Measurements from ENCODE around the gene TUBB4A.

The TUBB4A gene

DNA sequence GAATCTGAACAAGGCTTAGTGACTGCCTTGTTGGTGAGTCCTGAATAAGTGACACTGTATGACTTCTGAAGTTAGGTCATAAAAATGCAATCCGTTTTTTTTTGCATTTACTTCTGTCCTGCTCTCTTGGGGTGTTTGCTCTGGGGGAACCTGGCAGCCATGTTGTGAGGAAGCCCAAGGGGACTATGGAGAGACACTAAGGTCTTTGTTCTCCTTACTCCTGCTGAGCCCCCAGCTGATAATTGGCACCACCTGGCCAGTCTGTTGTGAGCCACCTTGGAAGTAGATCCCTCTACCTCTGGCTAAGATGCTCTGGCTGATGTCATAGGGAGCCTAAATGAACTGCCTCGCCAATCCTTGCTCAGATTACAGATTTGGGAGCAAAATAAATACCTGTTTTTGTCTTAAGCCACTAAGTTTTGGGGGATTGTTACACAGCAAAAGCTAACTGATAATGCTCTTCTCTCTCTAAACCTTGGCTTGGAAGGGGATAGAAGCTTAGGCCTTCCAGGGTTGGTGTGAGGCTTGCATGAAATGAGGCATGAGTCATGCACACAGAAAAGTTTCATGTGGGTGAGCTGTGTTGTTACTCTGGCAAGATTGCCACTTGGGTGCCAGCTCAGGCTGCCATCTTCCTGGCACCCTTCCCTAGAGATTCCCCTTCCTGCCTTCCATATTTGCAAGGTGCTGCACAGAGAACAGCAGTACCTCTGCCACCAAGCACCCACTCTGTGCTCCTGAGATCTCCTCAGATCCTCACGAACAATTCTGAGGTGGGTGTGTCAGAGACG lies 10.1 kb downstream of the TUBB4A start:
- H3K9me3 Mint-ChIP-seq = peaks cover 5% of the 10 kb centered on the region
- no peak overlapping the region for H3K27ac Mint-ChIP-seq
- H3K36me3 Mint-ChIP-seq (ENCODE audit: low read depth) = peaks cover 5% of the 10 kb centered on the region

GRCh38 chr19:6490134-6490533 lies 12.0 kb downstream of the TUBB4A start:
- TF ChIP-seq, protein P1, sequence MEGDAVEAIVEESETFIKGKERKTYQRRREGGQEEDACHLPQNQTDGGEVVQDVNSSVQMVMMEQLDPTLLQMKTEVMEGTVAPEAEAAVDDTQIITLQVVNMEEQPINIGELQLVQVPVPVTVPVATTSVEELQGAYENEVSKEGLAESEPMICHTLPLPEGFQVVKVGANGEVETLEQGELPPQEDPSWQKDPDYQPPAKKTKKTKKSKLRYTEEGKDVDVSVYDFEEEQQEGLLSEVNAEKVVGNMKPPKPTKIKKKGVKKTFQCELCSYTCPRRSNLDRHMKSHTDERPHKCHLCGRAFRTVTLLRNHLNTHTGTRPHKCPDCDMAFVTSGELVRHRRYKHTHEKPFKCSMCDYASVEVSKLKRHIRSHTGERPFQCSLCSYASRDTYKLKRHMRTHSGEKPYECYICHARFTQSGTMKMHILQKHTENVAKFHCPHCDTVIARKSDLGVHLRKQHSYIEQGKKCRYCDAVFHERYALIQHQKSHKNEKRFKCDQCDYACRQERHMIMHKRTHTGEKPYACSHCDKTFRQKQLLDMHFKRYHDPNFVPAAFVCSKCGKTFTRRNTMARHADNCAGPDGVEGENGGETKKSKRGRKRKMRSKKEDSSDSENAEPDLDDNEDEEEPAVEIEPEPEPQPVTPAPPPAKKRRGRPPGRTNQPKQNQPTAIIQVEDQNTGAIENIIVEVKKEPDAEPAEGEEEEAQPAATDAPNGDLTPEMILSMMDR (IDR thresholded peaks at IDR 0.05; ENCODE audit: unreplicated experiment in 3 of 3) = no peak
- H3K36me3 Mint-ChIP-seq (ENCODE audit: low read depth) = peaks cover 5% of the 10 kb centered on the region
- no peaks in the 10 kb centered on the region for H3K4me1 Mint-ChIP-seq
- peaks cover 25% of the 10 kb centered on the region for H3K27me3 Mint-ChIP-seq (ENCODE audit: low read depth)
- no peak overlapping the region for H3K27ac Mint-ChIP-seq
- H3K4me3 Mint-ChIP-seq = no peak overlapping the region
- H3K9me3 Mint-ChIP-seq = peaks cover 5% of the 10 kb centered on the region

More for the DNA sequence above, 10.1 kb downstream of the TUBB4A start:
- Mint-ChIP-seq H3K4me3 (no peak overlapping the region), H3K4me1 (no peaks in the 10 kb centered on the region), H3K27me3 (ENCODE audit: low read depth) (peaks cover 25% of the 10 kb centered on the region)
- TF ChIP-seq, protein P1 (IDR thresholded peaks at IDR 0.05; ENCODE audit: unreplicated experiment in 3 of 3) = no peak

DNA sequence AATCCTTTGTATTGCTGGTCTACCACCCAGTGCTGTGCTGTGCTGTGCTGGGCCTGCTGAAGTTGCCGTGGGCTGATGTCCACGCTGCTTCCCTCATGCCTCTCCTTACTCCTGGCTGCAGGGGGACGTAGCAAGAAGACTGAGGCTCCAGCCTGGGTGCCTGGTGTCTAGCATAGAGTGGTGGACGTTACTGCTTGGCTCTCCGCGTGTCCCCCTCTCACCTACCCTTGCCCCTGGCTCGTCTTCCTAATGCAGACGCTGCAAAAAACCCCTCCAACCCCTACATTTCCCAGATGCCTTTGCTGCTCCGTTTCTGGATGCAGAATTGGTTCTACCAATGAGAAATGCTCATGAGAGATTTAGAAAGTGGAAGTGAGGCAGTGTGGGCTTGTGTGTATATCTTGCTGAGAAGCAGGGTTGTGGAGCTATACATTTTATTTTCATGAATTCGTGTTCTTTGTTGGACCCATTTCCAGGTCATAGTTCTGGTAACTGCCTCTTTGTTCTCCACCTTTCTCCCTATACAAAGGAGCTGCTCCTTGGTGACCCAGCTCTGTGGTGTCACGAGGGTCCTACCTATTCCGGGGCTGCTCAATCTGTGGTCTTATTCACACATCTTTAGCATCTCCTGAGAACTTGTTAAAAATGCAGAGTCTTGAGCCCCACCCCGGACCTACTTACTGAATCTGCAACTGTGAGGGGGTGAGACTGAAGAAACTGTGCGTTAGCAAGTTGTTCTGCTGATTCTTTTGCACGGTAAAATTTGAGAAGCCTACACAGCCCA lies 12.6 kb downstream of the TUBB4A start:
- Mint-ChIP-seq H3K36me3 (ENCODE audit: low read depth) (peaks cover under 1% of the 10 kb centered on the region), H3K9me3 (peaks cover 5% of the 10 kb centered on the region)

DNA sequence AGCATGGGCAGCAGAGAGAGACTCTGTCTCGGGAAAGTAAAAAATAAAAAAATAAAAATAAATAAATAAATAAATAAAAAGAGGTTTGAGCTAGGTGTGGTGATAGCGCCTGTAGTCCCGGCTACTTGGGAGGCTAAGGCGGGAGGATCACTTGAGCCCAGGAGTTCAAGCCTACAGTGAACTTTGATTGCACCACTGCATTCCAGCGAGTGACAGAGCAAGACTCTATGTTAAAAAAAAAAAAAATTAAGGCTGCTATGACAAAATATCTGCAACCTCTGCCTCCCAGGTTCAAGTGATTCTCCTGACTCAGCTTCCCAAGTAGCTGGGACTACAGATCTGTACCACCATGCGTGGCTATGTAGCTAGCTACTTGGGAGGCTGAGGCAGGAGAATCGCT lies 17.3 kb downstream of the TUBB4A start:
- H3K9me3 Mint-ChIP-seq = no peaks in the 10 kb centered on the region
- H3K4me1 Mint-ChIP-seq = no peaks in the 10 kb centered on the region
- TF ChIP-seq, protein P1 (IDR thresholded peaks at IDR 0.05; ENCODE audit: unreplicated experiment in 3 of 3) = no peak
- H3K27me3 Mint-ChIP-seq (ENCODE audit: low read depth) = peaks cover 17% of the 10 kb centered on the region
- no peaks in the 10 kb centered on the region for H3K36me3 Mint-ChIP-seq (ENCODE audit: low read depth)
- H3K4me3 Mint-ChIP-seq = no peak overlapping the region
- H3K27ac Mint-ChIP-seq = no peak overlapping the region

More for the DNA sequence above, 12.6 kb downstream of the TUBB4A start:
- H3K27me3 Mint-ChIP-seq (ENCODE audit: low read depth) = peaks cover 22% of the 10 kb centered on the region
- no peaks in the 10 kb centered on the region for H3K4me1 Mint-ChIP-seq
- TF ChIP-seq, protein P1 (IDR thresholded peaks at IDR 0.05; ENCODE audit: unreplicated experiment in 3 of 3) = no peak
- no peak overlapping the region for H3K4me3 Mint-ChIP-seq
- no peak overlapping the region for H3K27ac Mint-ChIP-seq

DNA sequence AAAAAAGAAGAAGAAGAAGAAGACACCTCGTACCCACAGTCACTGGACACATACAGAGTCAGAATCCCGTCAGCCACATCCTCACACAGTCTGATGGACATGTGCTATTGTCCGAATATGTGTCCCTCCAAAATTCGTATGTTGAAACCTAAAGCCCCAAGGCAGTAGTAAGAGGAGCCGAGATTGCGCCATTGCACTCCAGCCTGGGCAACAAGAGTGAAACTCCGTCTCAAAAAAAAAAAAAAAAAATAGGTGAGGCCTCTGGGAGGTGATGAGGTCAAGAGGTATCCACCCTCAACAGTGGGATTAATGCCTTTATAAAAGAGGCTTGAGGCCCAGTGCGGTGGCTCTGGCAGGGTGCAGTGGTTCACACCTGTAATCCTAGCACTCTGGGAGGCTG lies 17.9 kb downstream of the TUBB4A start:
- Mint-ChIP-seq H3K4me3 (no peak overlapping the region), H3K9me3 (no peaks in the 10 kb centered on the region), H3K27me3 (ENCODE audit: low read depth) (peaks cover 15% of the 10 kb centered on the region), H3K4me1 (no peaks in the 10 kb centered on the region), H3K27ac (no peak overlapping the region), H3K36me3 (ENCODE audit: low read depth) (no peaks in the 10 kb centered on the region)
- TF ChIP-seq, protein P1 (IDR thresholded peaks at IDR 0.05; ENCODE audit: unreplicated experiment in 3 of 3) = no peak
